NCI-H187 (cell line): ENCODE results near the gene SEMA4C.
A peak's percentile ranks its signal among the peaks of the same experiment; 100 is the strongest.
"Not testable (repeated sequence)": the region's sequence is repeated elsewhere in the genome, so short reads cannot be mapped to it uniquely, and the experiment has no call there.

Source experiments
- DNase-seq, 2 experiments: peaks; one replicate each; lab custom pipeline; 2025; lab: John Stamatoyannopoulos, UW

Gene SEMA4C

DNA sequence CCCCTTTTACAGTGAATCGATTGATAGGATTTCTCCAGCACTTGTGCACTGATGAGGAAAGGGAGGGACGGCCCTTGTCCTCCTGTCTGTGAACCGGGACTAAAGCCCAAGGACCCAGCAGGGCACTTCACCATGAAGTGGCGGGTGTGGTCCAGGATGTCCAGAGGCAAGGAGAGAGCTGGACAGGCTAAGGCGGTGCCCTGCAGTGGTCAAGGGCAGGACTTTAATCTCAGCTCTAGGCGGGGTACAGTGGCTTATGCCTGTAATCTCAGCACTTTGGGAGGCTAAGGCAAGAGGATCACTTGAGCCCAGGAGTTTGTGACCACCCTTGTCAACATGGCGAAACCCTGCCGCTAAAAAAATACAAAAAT, 28.2 kb upstream of the SEMA4C start:
- no peak for DNase-seq

DNA sequence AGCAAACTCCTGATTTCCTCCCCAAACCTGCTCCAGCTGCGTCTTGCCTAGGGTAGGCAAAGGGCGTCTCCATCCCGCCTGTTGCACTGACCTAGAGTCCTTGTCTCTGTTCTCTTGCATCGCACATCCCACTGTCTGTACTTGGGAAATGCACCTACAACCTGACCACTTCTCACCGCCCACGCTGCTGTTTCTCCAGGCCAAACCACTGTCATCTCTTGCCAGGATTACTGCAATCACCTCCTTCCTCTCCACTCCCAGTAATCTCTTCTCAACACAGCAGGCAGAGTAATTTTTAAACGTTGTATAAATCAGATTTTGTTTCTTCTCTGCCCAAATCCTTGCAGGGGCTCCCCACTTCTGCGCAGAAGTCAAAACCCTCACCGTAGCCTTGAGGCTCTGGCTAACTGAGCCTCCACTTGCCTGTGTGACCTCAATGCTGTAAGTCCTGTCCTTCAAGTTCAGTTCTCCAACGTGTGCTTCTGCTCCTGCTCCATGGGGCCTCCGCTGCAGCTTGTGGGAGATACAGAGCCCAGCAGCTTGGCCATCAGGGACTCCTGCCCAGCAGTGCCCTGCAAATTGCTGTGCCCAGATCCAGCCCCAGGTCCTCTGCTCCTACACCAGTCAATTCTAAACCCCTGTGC, 27.7 kb upstream of the SEMA4C start:
- DNase-seq: no peak

GRCh38 chr2:96895746-96896651, 26.1 kb upstream of the SEMA4C start:
- DNase-seq: peak; percentile 27 to 54

DNA sequence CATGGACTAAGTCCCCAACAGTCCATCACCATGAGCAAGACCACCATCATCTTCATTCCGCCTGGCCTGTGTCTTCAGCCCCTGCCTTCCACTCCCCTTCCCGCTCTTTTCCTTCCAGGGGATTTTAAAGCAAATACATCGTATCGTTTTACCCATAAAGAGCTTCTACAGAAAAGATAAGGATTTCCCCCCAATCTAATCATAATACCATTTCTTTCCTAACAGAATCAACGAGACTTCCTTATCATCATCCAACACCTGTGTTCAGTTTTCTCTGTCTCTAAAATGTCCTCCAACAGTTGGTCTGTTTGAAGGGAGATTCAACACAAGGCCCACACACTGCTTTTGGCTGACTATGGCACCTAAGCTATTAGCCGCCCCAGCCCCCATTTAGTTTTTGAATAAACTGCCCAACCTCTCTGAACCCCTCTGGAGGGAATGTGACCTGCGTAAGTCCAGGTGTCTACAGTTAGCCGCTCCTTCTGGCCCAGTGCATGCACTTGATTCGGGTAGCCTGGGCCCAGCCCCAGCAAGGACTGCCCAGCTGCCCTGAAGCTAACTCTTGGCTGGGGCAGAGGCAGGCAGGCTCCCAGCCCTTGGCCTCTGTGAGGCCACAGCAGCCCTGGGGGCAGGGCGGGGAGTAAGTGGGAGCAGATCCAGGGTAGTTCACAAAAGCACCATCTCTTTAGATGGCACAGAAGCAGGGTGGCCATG, 25.3 kb upstream of the SEMA4C start:
- DNase-seq: no peak

GRCh38 chr2:96894151-96894531, 24.3 kb upstream of the SEMA4C start:
- DNase-seq: no peak

GRCh38 chr2:96893289-96894150, 23.6 kb upstream of the SEMA4C start:
- no peak for DNase-seq

DNA sequence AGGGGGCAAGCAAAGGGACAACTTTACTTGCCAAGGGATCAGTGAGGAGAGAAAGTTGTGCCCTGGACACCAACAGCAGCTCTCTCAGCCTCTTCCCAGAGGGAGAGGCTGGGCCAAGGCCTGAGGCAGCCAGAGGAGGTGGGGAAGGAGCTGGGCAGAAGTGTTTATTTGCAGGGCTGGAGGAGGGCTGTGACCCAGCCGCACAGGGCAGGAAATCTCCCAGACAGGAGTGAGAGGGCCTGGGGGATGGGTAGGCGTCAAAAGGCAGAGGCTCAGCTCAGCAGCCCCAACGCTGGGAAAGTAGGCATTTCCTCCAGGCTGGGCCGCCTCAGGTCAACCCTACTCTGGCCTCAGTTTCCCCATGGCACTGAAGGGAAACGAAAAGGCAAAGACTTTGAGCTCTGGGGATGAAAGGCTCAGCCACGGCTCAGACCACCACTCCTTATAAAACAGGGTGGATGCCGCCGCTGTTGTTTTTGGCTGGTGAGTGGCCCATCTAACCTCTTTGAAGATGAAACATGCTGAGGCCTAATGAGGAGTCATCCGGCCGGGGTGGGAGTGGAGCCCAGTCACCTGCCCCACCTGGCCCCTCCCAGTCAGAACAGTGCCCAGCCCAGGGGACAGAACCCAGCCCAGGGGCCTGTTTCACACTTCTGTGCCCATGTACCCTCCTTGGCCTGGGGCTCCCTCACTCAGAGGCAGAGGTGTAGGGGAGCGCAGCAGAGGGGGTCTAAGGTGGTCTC, 21.9 kb upstream of the SEMA4C start:
- DNase-seq: no peak

DNA sequence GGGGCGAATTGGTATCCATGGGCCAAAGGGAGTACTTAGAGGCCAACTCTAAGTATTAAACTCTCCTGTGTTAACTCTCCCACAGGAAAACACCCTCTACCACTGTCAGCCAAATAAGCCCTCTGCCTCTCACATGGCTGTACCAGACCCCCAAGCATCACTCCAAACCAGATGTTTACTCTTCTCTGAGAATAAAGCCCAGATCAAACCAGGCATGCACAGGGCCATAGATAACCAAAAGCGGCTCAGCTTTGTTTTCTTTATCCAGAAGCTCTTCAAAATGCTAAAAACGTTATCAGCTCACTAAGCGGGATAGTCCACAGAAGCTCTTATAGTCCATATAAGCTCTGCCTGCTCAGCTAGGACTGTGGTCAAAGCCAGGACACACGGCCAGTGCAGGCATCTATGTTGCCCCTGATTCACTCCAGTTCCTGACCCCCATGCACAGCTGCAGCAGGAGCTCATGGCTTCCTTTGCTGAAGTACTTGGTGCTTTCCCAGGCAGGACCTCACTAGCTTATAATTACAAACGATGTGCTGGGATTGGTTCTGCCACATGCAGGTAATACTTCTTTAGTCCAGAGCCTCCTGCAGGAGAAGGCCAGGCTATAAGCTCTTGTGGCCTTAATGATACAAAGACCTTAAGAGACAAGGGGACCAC, 21.0 kb upstream of the SEMA4C start:
- no peak for DNase-seq

- no peak for DNase-seq
Observed at GRCh38 chr2:96890252-96890651, 20.4 kb upstream of the SEMA4C start.

GRCh38 chr2:96889502-96889901, 19.6 kb upstream of the SEMA4C start:
- not testable (repeated sequence) for DNase-seq

DNA sequence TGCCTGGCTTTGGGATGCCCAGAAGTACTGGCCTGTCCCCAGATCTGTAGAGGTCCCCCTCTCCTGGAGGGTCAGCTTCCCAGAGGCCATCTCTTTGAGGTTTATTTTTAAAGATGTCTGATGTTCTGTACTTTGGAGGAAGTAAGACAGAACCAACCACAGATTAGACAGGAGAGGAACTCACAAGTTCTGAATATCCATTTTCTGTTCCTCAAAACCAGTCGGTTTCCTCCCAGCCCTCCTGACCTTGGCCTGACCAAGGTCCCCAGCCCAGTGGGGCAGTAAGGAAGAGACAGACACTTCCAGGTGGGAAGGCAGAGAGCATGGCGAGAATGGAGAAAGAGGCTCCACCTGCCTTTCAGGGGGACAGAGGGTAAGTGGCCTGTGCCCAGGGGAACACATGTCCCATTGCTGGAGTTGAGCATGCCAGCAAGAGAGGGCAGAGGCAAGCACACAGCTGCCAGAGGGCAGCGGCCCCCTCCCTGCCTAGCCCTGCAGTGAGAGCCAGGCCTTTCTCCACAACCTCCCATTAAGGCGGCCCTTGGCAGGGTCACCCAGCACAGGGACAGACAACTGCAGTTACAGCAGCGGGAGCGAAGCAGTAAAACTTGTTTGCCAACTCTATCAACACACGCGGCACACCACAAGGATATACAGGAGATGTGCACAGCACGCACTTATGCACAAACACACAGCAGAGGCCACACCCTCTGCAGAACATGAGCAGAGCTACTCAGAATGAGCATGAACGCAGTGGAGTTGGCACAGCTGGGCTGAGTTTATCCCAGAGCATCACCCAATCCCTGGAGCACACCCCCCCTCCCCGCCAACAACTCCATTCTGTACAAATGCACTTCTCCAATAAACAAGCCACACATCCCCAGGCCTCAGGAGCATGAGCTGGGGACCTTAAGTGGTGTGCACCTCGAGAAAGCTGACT, 18.5 kb upstream of the SEMA4C start:
- no peak for DNase-seq

DNA sequence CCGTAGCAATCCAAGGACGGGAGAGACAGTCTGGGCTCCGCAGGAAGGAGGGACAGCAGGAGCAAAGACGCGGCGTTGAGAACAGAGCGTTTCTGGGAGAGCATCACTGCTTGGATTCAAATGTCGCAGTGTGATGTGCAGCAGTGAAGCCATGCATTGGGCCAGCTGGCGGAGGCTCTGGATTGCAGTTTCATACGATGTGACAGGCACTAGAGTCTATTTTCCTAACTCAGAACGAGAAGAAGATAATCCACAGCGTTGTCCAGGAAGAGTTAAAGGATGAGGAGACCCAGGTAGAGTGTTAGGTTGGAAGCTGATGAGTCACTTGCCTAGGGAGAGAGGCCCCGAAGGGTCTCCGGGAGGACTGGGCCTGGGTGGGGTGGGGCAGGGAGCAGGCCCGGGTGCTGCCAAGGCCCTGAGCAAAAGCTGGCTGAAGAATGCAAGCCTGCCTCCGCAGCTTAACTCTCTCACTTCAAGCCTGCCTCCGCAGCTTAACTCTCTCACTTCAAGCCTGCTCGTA, 17.7 kb upstream of the SEMA4C start:
- no peak for DNase-seq

DNA sequence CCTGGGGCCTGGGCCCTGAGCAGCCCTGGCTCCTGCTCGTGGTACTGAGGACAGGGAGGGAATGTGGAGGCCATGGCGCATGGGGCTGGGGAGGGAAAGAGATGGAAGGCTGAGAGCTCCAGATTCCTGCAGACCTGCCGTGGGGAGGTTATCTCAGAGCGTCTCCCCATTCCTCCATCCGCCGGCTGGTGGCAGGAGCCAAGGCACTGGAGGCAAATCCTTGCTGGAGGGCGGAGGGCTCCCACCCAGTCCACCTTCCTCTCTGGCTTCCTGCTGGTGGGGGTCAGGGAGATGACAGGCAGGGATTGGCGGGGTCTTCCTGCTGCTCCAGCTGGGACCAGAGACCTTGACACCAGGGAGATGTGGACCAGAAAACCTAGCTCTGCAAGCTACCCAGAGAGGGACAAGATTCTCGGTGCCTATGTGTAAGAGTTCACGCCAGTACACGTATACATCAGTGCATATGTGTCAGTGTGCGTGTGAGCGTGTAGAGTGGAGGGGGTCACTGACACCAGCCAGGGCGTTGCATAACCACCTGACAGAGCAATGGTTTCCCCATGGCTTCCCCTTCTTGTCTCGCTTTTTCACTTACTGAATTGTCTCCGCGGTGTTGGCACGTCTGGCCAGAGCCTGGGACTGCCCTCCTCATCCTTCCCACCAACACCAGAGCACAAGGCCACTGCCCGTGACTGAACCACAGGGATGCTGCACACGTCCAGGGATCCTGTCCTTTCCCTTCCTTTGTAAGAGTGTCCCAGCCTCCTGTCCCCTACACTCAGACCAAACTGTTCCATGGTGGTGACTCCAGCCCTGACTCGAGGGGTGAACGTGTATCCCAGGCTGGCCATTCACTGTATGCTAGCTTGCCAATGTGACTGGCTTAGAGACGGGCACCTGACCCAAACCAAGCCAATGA, 15.8 kb upstream of the SEMA4C start:
- no peak for DNase-seq

DNA sequence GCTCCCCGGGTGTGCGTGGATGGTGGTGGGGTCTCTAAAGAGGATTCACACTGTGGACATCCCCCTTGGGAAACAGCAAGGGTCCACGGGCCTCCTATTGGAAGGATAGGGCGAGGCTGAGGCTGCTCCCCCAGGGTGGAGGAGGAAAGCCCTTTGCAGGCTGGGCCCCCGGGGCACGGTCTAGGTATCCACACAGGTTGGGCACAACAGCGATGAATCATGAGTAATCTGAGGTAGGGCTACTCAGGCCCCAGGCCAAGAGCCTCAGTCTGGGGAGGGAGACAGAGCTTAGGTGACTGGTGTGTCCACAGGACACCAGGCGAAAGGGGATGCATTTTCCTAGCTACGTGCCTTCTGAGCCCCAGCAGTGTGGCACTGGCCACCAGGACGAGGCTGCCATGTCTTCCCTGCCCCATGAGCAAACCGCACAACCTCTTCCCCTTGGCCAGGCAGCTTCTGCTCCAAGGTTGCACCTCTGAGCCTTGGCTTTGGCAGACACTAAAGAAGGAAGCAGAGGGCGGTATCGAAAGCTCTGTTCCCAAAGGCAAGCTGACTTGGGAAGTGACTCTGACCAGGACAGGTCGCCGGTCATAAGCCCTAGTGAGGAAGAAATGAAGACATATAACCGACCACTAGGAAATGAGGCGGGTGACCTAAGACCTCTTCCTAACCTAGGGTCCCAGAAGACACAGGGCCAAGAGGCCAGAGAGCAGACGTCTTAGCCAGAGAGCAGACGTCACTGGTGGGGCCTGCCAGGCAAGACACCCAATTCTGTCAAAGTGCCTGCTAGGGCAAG, 14.6 kb upstream of the SEMA4C start:
- DNase-seq: no peak

- DNase-seq: no peak
Observed at GRCh38 chr2:96883306-96883705, 13.4 kb upstream of the SEMA4C start.

- DNase-seq: no peak
Observed at GRCh38 chr2:96882906-96883305, 13.0 kb upstream of the SEMA4C start.

- DNase-seq: no peak
Observed at GRCh38 chr2:96882230-96882629, 12.3 kb upstream of the SEMA4C start.
